ENCODE measurements around the gene CHD2. TPM values are rescaled to one million over a fixed set of nuclear protein-coding genes. Genes with fewer than 3 reads are reported as not detected.
A peak's percentile ranks its signal among the peaks of the same experiment; 100 is the strongest.

The CHD2 gene
- total RNA-seq, 1 experiment from 2014 or later: 63.3 TPM

GRCh38 chr15:92990031-92990430, 89.9 kb downstream of the CHD2 start:
- no peak overlapping the region for H3K4me2 ChIP-seq (ENCODE audit: insufficient read depth, insufficient read length, low read length)
- H3T11ph ChIP-seq (ENCODE audit: low read length): no peak overlapping the region
- no peak for TF ChIP-seq CTCF (conservative IDR thresholded peaks at IDR 0.05)
- H3K4ac ChIP-seq (ENCODE audit: low read depth, low read length): no peak overlapping the region
- H2BK20ac ChIP-seq (ENCODE audit: low read depth, low read length, poor library complexity, severe bottlenecking): no peak overlapping the region
- no peak overlapping the region for H3K18ac ChIP-seq (ENCODE audit: insufficient read length, low read depth, low read length)
- no peaks in the 10 kb centered on the region for H3K9me3 ChIP-seq (ENCODE audit: control insufficient read depth, low read depth, low read length)
- no peak overlapping the region for H4K91ac ChIP-seq (ENCODE audit: insufficient read length, low read depth, low read length)
- no peak overlapping the region for H4K5ac ChIP-seq (ENCODE audit: insufficient read length, low read depth, low read length)
- no peak overlapping the region for H3K27ac ChIP-seq (ENCODE audit: insufficient read length, low read depth, low read length)
- H3K4me3 Mint-ChIP-seq: no peak overlapping the region
- H3K9me3 Mint-ChIP-seq: no peaks in the 10 kb centered on the region
- peak overlapping the region in 2 of 3 experiments; percentile 4 to 50; a peak in 1 of 7 replicates for H3K27ac Mint-ChIP-seq
- no CpG with 5 or more reads among the region's 2 CpGs for WGBS (ENCODE audit: extremely low coverage, insufficient read length, low lambda C conversion rate)
- no peaks in the 10 kb centered on the region for H3K27me3 ChIP-seq (ENCODE audit: insufficient read depth, low read length)
- no peak overlapping the region for H2BK12ac ChIP-seq (ENCODE audit: insufficient read length, low read depth, low read length)
- H2AFZ ChIP-seq (ENCODE audit: low read length): no peak overlapping the region
- no peak overlapping the region for H2BK120ac ChIP-seq (ENCODE audit: low read depth, low read length, poor library complexity, severe bottlenecking)
- no peak overlapping the region for H2BK15ac ChIP-seq (ENCODE audit: low read depth, low read length)
- no peak overlapping the region for H3K9ac ChIP-seq (ENCODE audit: extremely low read depth, insufficient read length, low read length)
- no peak overlapping the region for H3K14ac ChIP-seq (ENCODE audit: insufficient read depth, low read length)
- H2AK5ac ChIP-seq (ENCODE audit: insufficient read length, low read length): no peak overlapping the region
- no peaks in the 10 kb centered on the region for H3K4me1 ChIP-seq (ENCODE audit: insufficient read depth, low read length)
- no peaks in the 10 kb centered on the region for H4K20me1 ChIP-seq (ENCODE audit: control insufficient read depth, insufficient read depth, insufficient read length)
- H3K79me1 ChIP-seq (ENCODE audit: insufficient read depth, low read depth, low read length, poor library complexity, severe bottlenecking): peaks cover 3% of the 10 kb centered on the region
- no peaks in the 10 kb centered on the region for H3K79me2 ChIP-seq (ENCODE audit: insufficient read depth, low read length)
- peaks cover 33 to 86% (median 76%) of the 10 kb centered on the region in 3 experiments; a peak in 6 of 7 replicates for H3K36me3 Mint-ChIP-seq (ENCODE audit: insufficient read depth in 1 of 3, low read depth in 3 of 3)
- H3K23ac ChIP-seq (ENCODE audit: insufficient read length, low read depth, low read length): no peak overlapping the region
- no peaks in the 10 kb centered on the region for H3K4me1 Mint-ChIP-seq
- no peak overlapping the region for H3K56ac ChIP-seq (ENCODE audit: insufficient read length, low read depth, low read length)
- DNase-seq: no peak
- no peak overlapping the region for H4K8ac ChIP-seq (replicated peaks; ENCODE audit: insufficient read length, low read depth, low read length)
- no peak overlapping the region for H2BK5ac ChIP-seq (ENCODE audit: insufficient read length, low read length)
- no peaks in the 10 kb centered on the region for H3K27me3 Mint-ChIP-seq (ENCODE audit: low read depth)
- no peaks in the 10 kb centered on the region for H3K23me2 ChIP-seq (ENCODE audit: insufficient read length, low read depth, low read length, poor library complexity, severe bottlenecking)

Measured in H9 (cell line).